Upper lobe of right lung (tissue), 1 donor: ENCODE results near the gene OGA. TPM values are rescaled to one million over a fixed set of nuclear protein-coding genes. Genes with fewer than 3 reads are reported as not detected.

ENCODE experiments used
- ATAC-seq: fragments of 200-7000 bp; cut with Tn5 transposase; one replicate; pipeline ENCODE4 v1.9.1; 2020; ENCODE audit warnings: mild to moderate bottlenecking, moderate library complexity
- DNase-seq: peaks from one replicate; pipeline ENCODE4 v3.0.0-alpha.2; 2020
- H3K27ac ChIP-seq: fragments of 200-600 bp; one replicate; pipeline ENCODE4 v1.8.0; 2022
- H3K27me3 ChIP-seq: fragments of 200-600 bp; one replicate; pipeline ENCODE4 v1.8.0; 2022; ENCODE audit warnings: mild to moderate bottlenecking
- H3K36me3 ChIP-seq: fragments of 200-600 bp; one replicate; pipeline ENCODE4 v1.8.0; 2022
- H3K4me1 ChIP-seq: fragments of 200-600 bp; one replicate; pipeline ENCODE4 v1.8.0; 2022
- H3K4me3 ChIP-seq: fragments of 200-600 bp; one replicate; pipeline ENCODE4 v1.8.0; 2022; ENCODE audit warnings: mild to moderate bottlenecking
- H3K9me3 ChIP-seq: fragments of 200-600 bp; one replicate; pipeline ENCODE4 v1.8.0; 2022
- intact Hi-C: fragments of 100-400 bp; cut with DNase I; formaldehyde crosslinking; loops from one replicate; pipeline ENCODE4 v1.11.0; 2022
- total RNA-seq: library from RNA; stranded (reverse); fragmentation: NEBNext Ultra II Directional; extraction: Animal tissue kit (Norgen Biotek cat#: 25700); gene quantifications from one replicate; pipeline ENCODE4 v1.2.1, GENCODE V29; 2021
- TF ChIP-seq, protein P1 (sequence below): fragments of 200-600 bp; IDR thresholded peaks from one replicate; pipeline ENCODE4 v1.8.0; 2022; ENCODE audit warnings: antibody characterized with exemption
- donor health status: DM: no; HTN: yes; CAD: no; lungs with severe emphysema.

The OGA gene
- total RNA-seq, 1 donor from 2014 or later, result 91.6 TPM

DNA sequence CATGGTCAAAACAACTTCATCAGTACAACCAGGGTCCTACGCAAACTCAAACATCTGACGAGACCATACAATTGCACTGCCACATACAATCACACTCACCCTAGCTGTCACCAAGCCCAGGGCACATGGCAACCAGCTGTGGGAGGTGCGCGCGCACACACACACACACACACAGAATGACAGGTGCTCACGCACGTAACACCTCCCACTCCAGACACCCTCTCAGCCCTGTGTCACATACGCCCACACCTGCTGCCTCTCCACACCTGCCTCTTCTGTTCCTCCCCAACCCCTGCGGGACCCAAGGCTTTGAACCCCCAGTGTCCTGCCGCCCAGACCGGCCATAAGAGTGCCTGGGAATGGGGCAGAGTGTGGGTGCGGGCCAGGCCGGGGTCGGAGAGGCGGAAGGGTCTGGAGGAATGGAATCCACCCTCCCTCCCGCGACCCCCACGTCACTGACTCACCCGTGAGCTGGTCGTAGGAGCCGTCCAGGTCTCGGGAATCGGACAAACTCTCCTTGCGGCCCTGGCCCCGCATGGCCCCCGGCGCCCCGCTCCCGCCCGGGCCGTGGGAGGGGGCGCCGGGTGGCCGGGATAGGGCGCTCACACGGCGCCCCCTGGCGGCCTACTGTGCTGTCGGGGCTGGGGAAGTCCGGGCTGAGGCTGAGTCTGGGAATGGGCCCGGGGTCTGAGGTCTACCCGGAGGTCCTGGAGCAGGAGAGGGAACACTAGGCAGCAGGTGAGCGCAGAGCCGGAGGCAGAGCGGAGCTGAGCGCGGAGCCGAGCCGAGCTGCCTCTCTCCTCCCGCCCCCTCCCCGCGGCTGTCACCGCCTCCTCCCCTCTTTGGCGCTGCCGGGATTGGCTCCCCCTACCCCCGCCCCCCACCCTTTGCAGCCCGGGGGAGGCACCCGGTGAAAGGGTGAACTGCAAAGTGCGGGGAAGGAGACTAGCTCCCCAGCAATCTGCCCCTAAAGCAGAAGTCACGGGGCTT lies 25.1 kb upstream of the OGA start, which contains the start of gene KCNIP2:
TSS of gene KCNIP2 (minus strand) at position 769 of the 990 bp plus-strand sequence. CDS start at position 537, 232 bp downstream.
- Histone ChIP-seq H3K9me3 (no peaks in the 10 kb centered on the region), H3K4me3 (peak within 1 kb of the TSS; percentile 31), H3K4me1 (peaks cover 17% of the 10 kb centered on the region), H3K27ac (no peak within 1 kb of the TSS), H3K36me3 (peaks cover 14% of the 10 kb centered on the region), H3K27me3 (no peaks in the 10 kb centered on the region)
- TF ChIP-seq, protein P1, sequence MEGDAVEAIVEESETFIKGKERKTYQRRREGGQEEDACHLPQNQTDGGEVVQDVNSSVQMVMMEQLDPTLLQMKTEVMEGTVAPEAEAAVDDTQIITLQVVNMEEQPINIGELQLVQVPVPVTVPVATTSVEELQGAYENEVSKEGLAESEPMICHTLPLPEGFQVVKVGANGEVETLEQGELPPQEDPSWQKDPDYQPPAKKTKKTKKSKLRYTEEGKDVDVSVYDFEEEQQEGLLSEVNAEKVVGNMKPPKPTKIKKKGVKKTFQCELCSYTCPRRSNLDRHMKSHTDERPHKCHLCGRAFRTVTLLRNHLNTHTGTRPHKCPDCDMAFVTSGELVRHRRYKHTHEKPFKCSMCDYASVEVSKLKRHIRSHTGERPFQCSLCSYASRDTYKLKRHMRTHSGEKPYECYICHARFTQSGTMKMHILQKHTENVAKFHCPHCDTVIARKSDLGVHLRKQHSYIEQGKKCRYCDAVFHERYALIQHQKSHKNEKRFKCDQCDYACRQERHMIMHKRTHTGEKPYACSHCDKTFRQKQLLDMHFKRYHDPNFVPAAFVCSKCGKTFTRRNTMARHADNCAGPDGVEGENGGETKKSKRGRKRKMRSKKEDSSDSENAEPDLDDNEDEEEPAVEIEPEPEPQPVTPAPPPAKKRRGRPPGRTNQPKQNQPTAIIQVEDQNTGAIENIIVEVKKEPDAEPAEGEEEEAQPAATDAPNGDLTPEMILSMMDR, result peak; percentile 56
- intact Hi-C loops, result no loop called here
- DNase-seq (peak; percentile 75), ATAC-seq (peak; percentile 22)

DNA sequence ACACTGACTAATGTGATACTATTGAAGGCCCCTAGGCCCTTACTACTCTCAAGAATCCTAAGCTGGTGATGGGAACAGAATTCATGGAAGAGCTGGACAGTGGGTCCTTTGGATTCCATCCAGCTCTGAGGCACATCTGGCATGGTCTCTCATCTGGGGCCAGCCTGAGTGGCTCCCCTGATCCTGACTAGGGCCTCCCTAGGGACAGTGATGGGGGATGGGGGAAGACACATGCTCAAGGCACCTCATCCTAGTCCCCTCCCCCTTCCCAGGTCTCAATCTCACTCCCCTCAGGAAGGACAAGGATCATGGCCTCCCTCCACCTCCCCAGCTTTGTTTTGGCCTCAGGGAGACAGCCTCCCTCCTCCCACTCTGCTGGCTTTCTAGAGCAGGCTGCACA lies 23.6 kb upstream of the OGA start:
- ATAC-seq (no peak), DNase-seq (no peak)
- H3K9me3 ChIP-seq, result no peaks in the 10 kb centered on the region
- no peak overlapping the region for H3K27ac ChIP-seq
- TF ChIP-seq, protein P1, result no peak
- no peak overlapping the region for H3K4me3 ChIP-seq
- intact Hi-C loops, result no loop called here
- H3K27me3 ChIP-seq, result no peaks in the 10 kb centered on the region
- peaks cover 5% of the 10 kb centered on the region for H3K36me3 ChIP-seq
- H3K4me1 ChIP-seq, result peaks cover 17% of the 10 kb centered on the region

DNA sequence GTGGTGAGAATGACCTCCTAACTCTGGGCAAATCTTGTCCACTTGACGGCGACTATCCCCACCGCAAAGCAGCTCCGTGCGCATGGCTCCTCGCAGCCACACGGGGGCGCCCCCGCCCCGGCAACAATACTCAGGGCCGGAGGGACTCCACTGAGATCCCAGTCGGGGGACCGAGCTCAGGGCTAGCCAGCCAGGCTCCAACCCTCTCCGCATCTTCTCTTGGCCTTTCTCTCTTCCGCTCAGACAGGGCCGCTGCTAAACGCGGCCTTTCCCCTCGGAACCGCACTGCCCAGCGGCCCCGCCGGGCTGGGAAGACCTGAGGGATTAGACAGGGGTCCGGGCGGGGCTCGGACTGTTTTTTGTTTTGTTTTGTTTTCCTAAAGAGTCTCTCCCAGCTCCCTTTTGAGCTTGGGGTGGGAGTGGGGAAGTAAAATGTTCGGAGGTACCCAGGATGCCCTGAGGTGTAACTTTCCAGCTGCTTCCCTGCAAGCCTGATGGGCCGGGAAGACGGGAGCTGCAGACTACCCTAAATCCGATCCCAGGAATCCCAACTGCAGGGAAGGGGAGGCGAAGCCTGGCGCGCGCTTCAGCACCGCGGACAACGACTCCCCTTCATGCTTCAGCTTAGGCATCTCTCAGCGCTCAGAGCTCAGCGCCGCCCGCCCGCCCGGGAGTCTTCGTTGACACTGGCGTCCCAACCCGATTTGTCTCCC lies 22.7 kb upstream of the OGA start:
- H3K4me1 ChIP-seq, result peaks cover 17% of the 10 kb centered on the region
- intact Hi-C loops, result no loop called here
- H3K9me3 ChIP-seq, result no peaks in the 10 kb centered on the region
- no peaks in the 10 kb centered on the region for H3K36me3 ChIP-seq
- TF ChIP-seq, protein P1, result peak; percentile 90
- peak; percentile 90 for ATAC-seq
- H3K4me3 ChIP-seq, result peak overlapping the region; percentile 39
- no peaks in the 10 kb centered on the region for H3K27me3 ChIP-seq
- H3K27ac ChIP-seq, result no peak overlapping the region
- DNase-seq, result peak; percentile 89

DNA sequence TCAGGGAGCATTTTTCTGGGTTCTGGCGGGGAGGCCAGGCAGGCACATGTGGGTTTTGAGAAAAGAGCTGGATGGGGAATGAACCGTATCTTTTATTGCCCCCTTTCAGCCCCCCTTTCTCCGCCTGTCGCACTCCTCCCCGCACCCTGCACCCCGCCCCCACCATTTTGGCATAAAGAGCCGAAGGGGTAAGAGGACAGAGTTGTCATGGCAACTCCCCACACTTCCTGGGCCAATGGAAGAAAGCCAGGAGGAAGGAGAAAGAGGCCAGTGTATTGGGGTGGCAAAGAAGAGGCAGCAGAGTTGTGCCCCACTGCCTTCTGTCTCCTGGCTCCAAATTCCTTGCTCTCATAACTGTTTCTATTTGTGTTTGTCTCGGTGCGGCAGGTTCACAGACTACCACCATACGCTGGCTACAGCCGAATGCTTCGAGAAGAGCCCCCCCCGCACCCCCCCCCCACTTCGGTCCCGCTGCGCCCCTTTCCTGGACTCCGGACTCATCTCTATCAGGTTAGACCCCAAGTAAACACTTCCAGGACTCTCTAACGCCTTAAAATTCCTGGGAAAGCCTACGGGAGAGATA lies 21.9 kb upstream of the OGA start:
- DNase-seq (no peak), ATAC-seq (no peak)
- peak overlapping the region; percentile 39 for H3K4me3 ChIP-seq
- no peak overlapping the region for H3K27ac ChIP-seq
- H3K9me3 ChIP-seq, result no peaks in the 10 kb centered on the region
- TF ChIP-seq, protein P1, result no peak
- peaks cover 17% of the 10 kb centered on the region for H3K4me1 ChIP-seq
- no peaks in the 10 kb centered on the region for H3K27me3 ChIP-seq
- no peaks in the 10 kb centered on the region for H3K36me3 ChIP-seq
- intact Hi-C loops, result no loop called here

DNA sequence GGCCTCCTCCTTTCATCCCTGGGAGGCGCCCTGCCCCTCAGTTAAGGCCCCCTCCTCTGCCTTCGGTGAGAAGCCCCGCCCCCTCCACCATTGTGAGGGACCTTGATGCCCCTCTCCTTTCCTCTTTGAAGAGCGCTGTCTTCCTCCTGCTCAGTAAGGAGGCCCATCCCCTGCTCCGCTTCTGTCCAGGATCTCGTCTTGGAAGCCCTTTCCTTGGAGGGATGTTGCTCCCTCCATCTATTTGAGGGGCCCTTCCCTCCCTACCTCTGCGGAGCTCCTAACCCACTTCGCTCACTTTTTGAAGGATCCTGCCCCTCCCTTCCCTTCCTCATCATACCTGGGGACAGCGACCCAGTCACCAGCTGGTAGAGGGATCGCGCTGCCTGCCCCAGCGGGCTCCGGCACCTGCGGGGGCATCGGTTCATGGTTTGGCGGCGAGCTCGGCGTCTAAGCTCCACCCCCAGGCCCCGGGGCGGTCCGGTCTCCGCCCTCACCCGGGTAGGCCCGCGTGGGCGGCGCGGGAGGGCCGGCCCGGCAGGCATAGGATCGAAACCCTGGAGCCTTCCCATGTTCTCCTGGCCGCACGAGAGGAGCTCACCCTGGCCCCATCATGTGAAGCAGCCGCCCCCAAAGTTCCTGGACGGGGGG lies 21.3 kb upstream of the OGA start:
- peak overlapping the region; percentile 36 for H3K4me3 ChIP-seq
- intact Hi-C loops, result no loop called here
- H3K36me3 ChIP-seq, result no peaks in the 10 kb centered on the region
- TF ChIP-seq, protein P1, result no peak
- DNase-seq (peak; percentile 86), ATAC-seq (peak; percentile 74)
- no peaks in the 10 kb centered on the region for H3K27me3 ChIP-seq
- H3K4me1 ChIP-seq, result peaks cover 20% of the 10 kb centered on the region
- H3K27ac ChIP-seq, result no peak overlapping the region
- H3K9me3 ChIP-seq, result no peaks in the 10 kb centered on the region
